HepG2 (cell line): ENCODE data around the gene ATG4B. TPM values are rescaled to one million over a fixed set of nuclear protein-coding genes. Genes with fewer than 3 reads are reported as not detected.
A peak's percentile ranks its signal among the peaks of the same experiment; 100 is the strongest.

Experiments used
- AHR ChIP-seq: IDR thresholded peaks from 2 replicates; pipeline ENCODE4 v1.6.1; 2018; ENCODE audit warnings: missing genetic modification reagents, missing compliant biosample characterization
- FLYWCH1 ChIP-seq: sonication (generic); formaldehyde crosslinking; IDR thresholded peaks from 2 replicates; pipeline ENCODE4 v1.8.1; 2023; ENCODE audit warnings: mild to moderate bottlenecking, missing genetic modification reagents
- FOXA1 ChIP-seq, 2 experiments: fragments of 450-650 bp in 1 of 2; sonication (generic) in 1 of 2; formaldehyde crosslinking in 1 of 2; IDR thresholded peaks; 2 replicates each; pipeline versions ENCODE4 v1.4.0 to v1.6.1; 2016 to 2020; ENCODE audit warnings: missing genetic modification reagents in 1 of 2
- MED8 ChIP-seq: sonication (generic); formaldehyde crosslinking; IDR thresholded peaks from 2 replicates; pipeline ENCODE4 v1.8.1; 2023; ENCODE audit warnings: mild to moderate bottlenecking, missing genetic modification reagents; ENCODE audit not compliant: insufficient replicate concordance
- NFE2 ChIP-seq: sonication (generic); formaldehyde crosslinking; IDR thresholded peaks from 2 replicates; pipeline ENCODE4 v1.4.0; 2020; ENCODE audit warnings: missing genetic modification reagents
- PCBP2 ChIP-seq: fragments of 200-400 bp; formaldehyde crosslinking; optimal IDR thresholded peaks from 2 replicates; pipeline ENCODE3; 2018; ENCODE audit warnings: low read length, low read depth; ENCODE audit not compliant: poor library complexity, severe bottlenecking
- RCOR2 ChIP-seq: IDR thresholded peaks from 2 replicates; pipeline ENCODE4 v1.6.1; 2016; ENCODE audit warnings: missing biosample characterization, missing genetic modification reagents
- SETDB1 ChIP-seq: sonication (generic); formaldehyde crosslinking; IDR thresholded peaks from 2 replicates; pipeline ENCODE4 v1.5.1; 2020; ENCODE audit warnings: missing genetic modification reagents, mild to moderate bottlenecking, borderline replicate concordance
- SIN3A ChIP-seq: IDR thresholded peaks from 2 replicates; pipeline ENCODE4 v1.6.1; 2011; ENCODE audit warnings: low read depth, mild to moderate bottlenecking, control low read depth, low read length, borderline replicate concordance
- TMF1 ChIP-seq: sonication (generic); formaldehyde crosslinking; IDR thresholded peaks from 2 replicates; pipeline ENCODE4 v1.8.1; 2022; ENCODE audit warnings: low read depth, missing genetic modification reagents
- TP53 ChIP-seq: sonication (generic); formaldehyde crosslinking; conservative IDR thresholded peaks from 2 replicates; pipeline ENCODE4 v1.4.0; 2020; ENCODE audit warnings: missing genetic modification reagents
- ZFP82 ChIP-seq: sonication (generic); formaldehyde crosslinking; IDR thresholded peaks from 2 replicates; pipeline ENCODE4 v1.5.1; 2020; ENCODE audit warnings: mild to moderate bottlenecking, missing genetic modification reagents, borderline replicate concordance
- ZNF205 ChIP-seq: IDR thresholded peaks from 2 replicates; pipeline ENCODE4 v1.6.1; 2018; ENCODE audit warnings: missing biosample characterization, missing genetic modification reagents
- ZNF331 ChIP-seq: sonication (generic); formaldehyde crosslinking; IDR thresholded peaks from 2 replicates; pipeline ENCODE4 v1.4.0; 2020; ENCODE audit warnings: missing genetic modification reagents
- ZNF33B ChIP-seq: sonication (generic); formaldehyde crosslinking; IDR thresholded peaks from 2 replicates; pipeline ENCODE4 v1.5.1; 2020; ENCODE audit warnings: mild to moderate bottlenecking, missing genetic modification reagents
- ZNF343 ChIP-seq: sonication (generic); formaldehyde crosslinking; IDR thresholded peaks from 2 replicates; pipeline ENCODE4 v1.4.0; 2020; ENCODE audit warnings: mild to moderate bottlenecking, missing genetic modification reagents
- ZNF432 ChIP-seq: sonication (generic); formaldehyde crosslinking; IDR thresholded peaks from 2 replicates; pipeline ENCODE4 v1.5.0; 2020; ENCODE audit warnings: missing genetic modification reagents, mild to moderate bottlenecking, borderline replicate concordance
- ZNF446 ChIP-seq: sonication (generic); formaldehyde crosslinking; IDR thresholded peaks from 2 replicates; pipeline ENCODE4 v1.5.0; 2020; ENCODE audit warnings: mild to moderate bottlenecking, missing genetic modification reagents
- ZNF451 ChIP-seq: sonication (generic); formaldehyde crosslinking; IDR thresholded peaks from 2 replicates; pipeline ENCODE4 v1.5.0; 2020; ENCODE audit warnings: mild to moderate bottlenecking, missing genetic modification reagents
- ZNF569 ChIP-seq: sonication (generic); formaldehyde crosslinking; IDR thresholded peaks from 2 replicates; pipeline ENCODE4 v1.5.0; 2020; ENCODE audit warnings: mild to moderate bottlenecking, missing genetic modification reagents, moderate library complexity, borderline replicate concordance
- ZNF652 ChIP-seq: IDR thresholded peaks from 2 replicates; pipeline ENCODE4 v1.6.1; 2016; ENCODE audit warnings: low read depth, borderline replicate concordance
- ZNF891 ChIP-seq: sonication (generic); formaldehyde crosslinking; IDR thresholded peaks from 2 replicates; pipeline ENCODE4 v1.5.0; 2020; ENCODE audit warnings: mild to moderate bottlenecking, missing genetic modification reagents
- ZZZ3 ChIP-seq: sonication (generic); formaldehyde crosslinking; IDR thresholded peaks from 2 replicates; pipeline ENCODE4 v1.4.0; 2020; ENCODE audit warnings: missing genetic modification reagents, mild to moderate bottlenecking, borderline replicate concordance
- polyA plus RNA-seq, 8 experiments: library from polyadenylated mRNA; depleted of rRNA in 3 of 8; stranded (reverse) in 7 of 8; unstranded in 1 of 8; fragments of >200 nt; fragmentation: Illumina TruSeq in 4 of 8; extraction: Trizol in 4 of 8; gene quantifications; 2 replicates each; pipeline versions ENCODE4 v1.2.1 to v1.2.3, GENCODE V29; 2011 to 2016; ENCODE audit warnings: low read depth in 4 of 8, missing spikeins in 1 of 8, mixed read lengths in 1 of 8; ENCODE audit not compliant: insufficient read depth in 1 of 8
- total RNA-seq, 5 experiments: library from RNA; depleted of rRNA; stranded (reverse); fragments of >200 nt; fragmentation: Illumina TruSeq; extraction: Trizol; gene quantifications; 2 replicates each; pipeline ENCODE4 v1.2.3, GENCODE V29; 2016; ENCODE audit warnings: low read depth in 1 of 5
- TF ChIP-seq, protein P1 (sequence below): sonication (generic); formaldehyde crosslinking; IDR thresholded peaks from 2 replicates; pipeline ENCODE4 v1.8.1; 2023; ENCODE audit warnings: mild to moderate bottlenecking, missing genetic modification reagents, borderline replicate concordance
- TF ChIP-seq, protein P2 (sequence below): sonication (generic); formaldehyde crosslinking; IDR thresholded peaks from 2 replicates; pipeline ENCODE4 v1.5.1; 2020; ENCODE audit warnings: missing genetic modification reagents, mild to moderate bottlenecking, borderline replicate concordance
- TF ChIP-seq, protein P3 (sequence below): sonication (generic); formaldehyde crosslinking; IDR thresholded peaks from 2 replicates; pipeline ENCODE4 v1.5.0; 2020; ENCODE audit warnings: mild to moderate bottlenecking, missing genetic modification reagents, moderate library complexity
- TF ChIP-seq, protein P4 (sequence below): sonication (generic); formaldehyde crosslinking; IDR thresholded peaks from 2 replicates; pipeline ENCODE4 v1.4.0; 2020; ENCODE audit warnings: low read depth, mild to moderate bottlenecking, missing genetic modification reagents

ATG4B gene
- total and polyA plus RNA-seq, 2 of the 13 experiments (the other 11 are each of a cell fraction or from before 2014, with no cell fraction given): 95.5 to 239 TPM

DNA sequence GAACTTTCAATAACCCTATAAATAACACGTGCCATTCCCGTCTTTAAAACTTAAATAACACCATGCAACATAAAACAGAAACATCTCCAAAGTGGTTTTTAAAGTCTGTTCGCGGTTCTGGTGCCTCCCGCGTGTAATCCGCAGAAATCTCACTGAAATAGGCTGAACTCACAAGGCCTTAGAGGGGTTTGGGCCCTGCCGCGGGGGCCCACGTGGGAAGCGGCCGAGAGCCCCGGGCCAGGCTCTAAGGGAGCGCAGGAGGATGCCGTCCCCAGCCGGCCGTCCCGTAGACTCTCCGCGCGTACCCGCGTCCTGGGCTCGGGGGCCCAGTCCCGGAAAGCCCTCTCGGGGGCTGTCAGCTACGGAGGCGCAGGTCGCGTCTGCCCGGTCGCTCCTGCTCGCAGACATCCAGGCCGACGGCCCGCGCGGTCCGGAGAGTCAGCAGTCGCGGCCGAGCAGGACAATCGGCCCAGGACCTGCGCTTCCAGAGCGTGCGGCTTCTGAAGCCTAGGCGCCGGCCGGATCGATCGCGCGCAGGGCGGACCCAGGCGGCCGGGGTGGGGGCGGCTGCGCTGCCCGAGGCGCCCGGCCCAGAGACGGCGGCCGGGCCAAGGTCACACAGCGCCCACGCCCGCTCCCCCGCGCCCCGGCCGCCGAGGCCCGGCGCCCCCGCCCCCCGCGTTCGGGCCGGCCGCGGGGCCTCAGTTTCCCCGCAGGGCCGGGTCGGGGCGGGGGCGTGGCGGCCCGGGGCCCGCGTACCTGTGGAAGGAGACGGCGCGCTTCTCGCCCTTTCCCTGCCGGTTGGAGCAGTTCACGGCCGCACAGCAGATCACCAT is 1.1 kb upstream of the ATG4B start (continued):
- TF ChIP-seq TMF1: 0 out of 2 replicates have a peak, but pooled peaks have one; percentile 23
- TF ChIP-seq, protein P1, sequence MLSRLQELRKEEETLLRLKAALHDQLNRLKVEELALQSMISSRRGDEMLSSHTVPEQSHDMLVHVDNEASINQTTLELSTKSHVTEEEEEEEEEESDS (CRISPR knock-in tag): no peak
- TF ChIP-seq SIN3A: no peak
- TF ChIP-seq ZNF652 (CRISPR knock-in tag): no peak
- TF ChIP-seq, protein P2, sequence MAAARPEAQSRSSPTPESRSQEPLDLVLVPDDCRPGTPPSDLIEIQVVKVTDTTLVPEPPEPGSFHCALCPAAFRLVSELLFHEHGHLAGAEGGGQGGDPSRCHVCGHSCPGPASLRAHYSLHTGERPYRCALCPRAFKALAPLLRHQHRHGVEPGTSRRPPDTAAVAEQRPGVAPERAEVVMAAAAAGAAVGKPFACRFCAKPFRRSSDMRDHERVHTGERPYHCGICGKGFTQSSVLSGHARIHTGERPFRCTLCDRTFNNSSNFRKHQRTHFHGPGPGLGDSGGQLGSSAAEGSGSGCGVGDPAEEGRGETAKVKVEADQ: no peak
- TF ChIP-seq FLYWCH1 (CRISPR knock-in tag): no peak
- no peak for TF ChIP-seq TP53 (CRISPR knock-in tag)
- TF ChIP-seq SETDB1 (CRISPR knock-in tag): no peak
- no peak for TF ChIP-seq ZNF569 (CRISPR knock-in tag)
- no peak for TF ChIP-seq NFE2 (CRISPR knock-in tag)
- 0 out of 2 replicates have a peak, but pooled peaks have one; percentile 50 for TF ChIP-seq ZNF343 (CRISPR knock-in tag)
- no peak for TF ChIP-seq ZNF33B (CRISPR knock-in tag)
- no peak for TF ChIP-seq AHR (CRISPR knock-in tag)
- 0 out of 2 replicates have a peak, but pooled peaks have one; percentile 64 for TF ChIP-seq ZNF432 (CRISPR knock-in tag)
- TF ChIP-seq ZFP82 (CRISPR knock-in tag): no peak
- TF ChIP-seq FOXA1 (IDR thresholded peaks at IDR 0.05): no peak
- 0 out of 2 replicates have a peak, but pooled peaks have one; percentile 4 for TF ChIP-seq FOXA1 (CRISPR knock-in tag; IDR thresholded peaks at IDR 0.05)
- TF ChIP-seq, protein P3, sequence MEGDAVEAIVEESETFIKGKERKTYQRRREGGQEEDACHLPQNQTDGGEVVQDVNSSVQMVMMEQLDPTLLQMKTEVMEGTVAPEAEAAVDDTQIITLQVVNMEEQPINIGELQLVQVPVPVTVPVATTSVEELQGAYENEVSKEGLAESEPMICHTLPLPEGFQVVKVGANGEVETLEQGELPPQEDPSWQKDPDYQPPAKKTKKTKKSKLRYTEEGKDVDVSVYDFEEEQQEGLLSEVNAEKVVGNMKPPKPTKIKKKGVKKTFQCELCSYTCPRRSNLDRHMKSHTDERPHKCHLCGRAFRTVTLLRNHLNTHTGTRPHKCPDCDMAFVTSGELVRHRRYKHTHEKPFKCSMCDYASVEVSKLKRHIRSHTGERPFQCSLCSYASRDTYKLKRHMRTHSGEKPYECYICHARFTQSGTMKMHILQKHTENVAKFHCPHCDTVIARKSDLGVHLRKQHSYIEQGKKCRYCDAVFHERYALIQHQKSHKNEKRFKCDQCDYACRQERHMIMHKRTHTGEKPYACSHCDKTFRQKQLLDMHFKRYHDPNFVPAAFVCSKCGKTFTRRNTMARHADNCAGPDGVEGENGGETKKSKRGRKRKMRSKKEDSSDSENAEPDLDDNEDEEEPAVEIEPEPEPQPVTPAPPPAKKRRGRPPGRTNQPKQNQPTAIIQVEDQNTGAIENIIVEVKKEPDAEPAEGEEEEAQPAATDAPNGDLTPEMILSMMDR: peak; percentile 25
- TF ChIP-seq ZNF446 (CRISPR knock-in tag): peak; percentile 14; the same call in 1 of the 2 replicates
- TF ChIP-seq ZNF891 (CRISPR knock-in tag): peak; percentile 86; the same call in 1 of the 2 replicates
- TF ChIP-seq PCBP2: no peak
- no peak for TF ChIP-seq ZZZ3 (CRISPR knock-in tag)
- TF ChIP-seq ZNF331 (CRISPR knock-in tag): no peak; the same call in 1 of the 2 replicates
- TF ChIP-seq ZNF451 (CRISPR knock-in tag): no peak
- TF ChIP-seq ZNF205 (CRISPR knock-in tag): no peak
- no peak for TF ChIP-seq MED8 (CRISPR knock-in tag)
- TF ChIP-seq, protein P4, sequence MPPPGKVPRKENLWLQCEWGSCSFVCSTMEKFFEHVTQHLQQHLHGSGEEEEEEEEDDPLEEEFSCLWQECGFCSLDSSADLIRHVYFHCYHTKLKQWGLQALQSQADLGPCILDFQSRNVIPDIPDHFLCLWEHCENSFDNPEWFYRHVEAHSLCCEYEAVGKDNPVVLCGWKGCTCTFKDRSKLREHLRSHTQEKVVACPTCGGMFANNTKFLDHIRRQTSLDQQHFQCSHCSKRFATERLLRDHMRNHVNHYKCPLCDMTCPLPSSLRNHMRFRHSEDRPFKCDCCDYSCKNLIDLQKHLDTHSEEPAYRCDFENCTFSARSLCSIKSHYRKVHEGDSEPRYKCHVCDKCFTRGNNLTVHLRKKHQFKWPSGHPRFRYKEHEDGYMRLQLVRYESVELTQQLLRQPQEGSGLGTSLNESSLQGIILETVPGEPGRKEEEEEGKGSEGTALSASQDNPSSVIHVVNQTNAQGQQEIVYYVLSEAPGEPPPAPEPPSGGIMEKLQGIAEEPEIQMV (CRISPR knock-in tag): no peak; the same call in 1 of the 2 replicates
- no peak for TF ChIP-seq RCOR2 (CRISPR knock-in tag)
